Measurements from ENCODE around the gene PAPOLB.

PAPOLB gene

GRCh38 chr7:4816419-4817080 lies 45.3 kb downstream of the PAPOLB start:
- Mint-ChIP-seq H3K4me3 (no peak overlapping the region), H3K4me1 (no peaks in the 10 kb centered on the region), H3K27ac (no peak overlapping the region), H3K36me3 (no peaks in the 10 kb centered on the region), H3K27me3 (peaks cover 35% of the 10 kb centered on the region), H3K9me3 (peaks cover 5% of the 10 kb centered on the region)
- CTCF ChIA-PET, result interaction anchor here (1.2 kb wide), 1 partner anchor 18 kb away, joined by 3 read pairs; no protein-coding TSS in a partner anchor
- DNase-seq, result no peak

- Mint-ChIP-seq H3K27ac (no peak overlapping the region), H3K4me3 (no peak overlapping the region), H3K4me1 (no peaks in the 10 kb centered on the region), H3K27me3 (peaks cover 35% of the 10 kb centered on the region), H3K9me3 (peaks cover 5% of the 10 kb centered on the region), H3K36me3 (no peaks in the 10 kb centered on the region)
- no peak for DNase-seq
- CTCF ChIA-PET, result interaction anchor here (1.3 kb wide), 1 partner anchor 18 kb away, joined by 3 read pairs; no protein-coding TSS in a partner anchor
Observed at GRCh38 chr7:4815609-4816418, 46.0 kb downstream of the PAPOLB start.

GRCh38 chr7:4815121-4815520 lies 46.7 kb downstream of the PAPOLB start:
- DNase-seq, result no peak
- H3K36me3 Mint-ChIP-seq, result no peaks in the 10 kb centered on the region
- H3K4me3 Mint-ChIP-seq, result no peak overlapping the region
- peaks cover 41% of the 10 kb centered on the region for H3K27me3 Mint-ChIP-seq
- CTCF ChIA-PET, result interaction anchor here (1.3 kb wide), 1 partner anchor 17 kb away, joined by 3 read pairs; no protein-coding TSS in a partner anchor
- no peak overlapping the region for H3K27ac Mint-ChIP-seq
- peaks cover 5% of the 10 kb centered on the region for H3K9me3 Mint-ChIP-seq
- peaks cover 3% of the 10 kb centered on the region for H3K4me1 Mint-ChIP-seq

GRCh38 chr7:4814433-4814832 lies 47.4 kb downstream of the PAPOLB start:
- peaks cover 3% of the 10 kb centered on the region for H3K4me1 Mint-ChIP-seq
- peaks cover 5% of the 10 kb centered on the region for H3K9me3 Mint-ChIP-seq
- no peak overlapping the region for H3K4me3 Mint-ChIP-seq
- no peaks in the 10 kb centered on the region for H3K36me3 Mint-ChIP-seq
- DNase-seq, result no peak
- CTCF ChIA-PET, result interaction anchor here (1.3 kb wide), 1 partner anchor 16 kb away, joined by 3 read pairs; no protein-coding TSS in a partner anchor
- peaks cover 40% of the 10 kb centered on the region for H3K27me3 Mint-ChIP-seq
- no peak overlapping the region for H3K27ac Mint-ChIP-seq

- DNase-seq, result no peak
- CTCF ChIA-PET, result interaction anchor here (0.7 to 1.0 kb wide), 3 partner anchors 9 to 21 kb away, joined by 3 to 4 read pairs (median 4); no protein-coding TSS in a partner anchor
- Mint-ChIP-seq H3K36me3 (no peaks in the 10 kb centered on the region), H3K4me1 (peaks cover 7% of the 10 kb centered on the region), H3K9me3 (peaks cover 5% of the 10 kb centered on the region), H3K4me3 (no peak overlapping the region), H3K27me3 (peaks cover 67% of the 10 kb centered on the region), H3K27ac (no peak overlapping the region)
Observed at GRCh38 chr7:4809666-4810065, 52.2 kb downstream of the PAPOLB start.

GRCh38 chr7:4809091-4809591 lies 52.7 kb downstream of the PAPOLB start:
- peaks cover 64% of the 10 kb centered on the region for H3K27me3 Mint-ChIP-seq
- DNase-seq, result peak; percentile 32
- no peak overlapping the region for H3K27ac Mint-ChIP-seq
- H3K36me3 Mint-ChIP-seq, result no peaks in the 10 kb centered on the region
- peak overlapping the region; percentile 50 for H3K4me3 Mint-ChIP-seq
- peaks cover 5% of the 10 kb centered on the region for H3K9me3 Mint-ChIP-seq
- CTCF ChIA-PET, result interaction anchor here (0.7 to 1.0 kb wide), 2 partner anchors 9 to 21 kb away, joined by 4 read pairs; no protein-coding TSS in a partner anchor
- H3K4me1 Mint-ChIP-seq, result peaks cover 7% of the 10 kb centered on the region

GRCh38 chr7:4808565-4808964 lies 53.3 kb downstream of the PAPOLB start:
- no peaks in the 10 kb centered on the region for H3K36me3 Mint-ChIP-seq
- no peak overlapping the region for H3K4me3 Mint-ChIP-seq
- CTCF ChIA-PET, result no interaction called here
- H3K4me1 Mint-ChIP-seq, result peaks cover 7% of the 10 kb centered on the region
- H3K9me3 Mint-ChIP-seq, result peaks cover 5% of the 10 kb centered on the region
- peaks cover 61% of the 10 kb centered on the region for H3K27me3 Mint-ChIP-seq
- no peak for DNase-seq
- no peak overlapping the region for H3K27ac Mint-ChIP-seq

- peaks cover 7% of the 10 kb centered on the region for H3K4me1 Mint-ChIP-seq
- CTCF ChIA-PET, result interaction anchor here (1.1 kb wide), 1 partner anchor 10 kb away, joined by 3 read pairs; no protein-coding TSS in a partner anchor
- H3K9me3 Mint-ChIP-seq, result peaks cover 2% of the 10 kb centered on the region
- no peaks in the 10 kb centered on the region for H3K36me3 Mint-ChIP-seq
- no peak overlapping the region for H3K27ac Mint-ChIP-seq
- peaks cover 56% of the 10 kb centered on the region for H3K27me3 Mint-ChIP-seq
- no peak for DNase-seq
- H3K4me3 Mint-ChIP-seq, result no peak overlapping the region
Observed at GRCh38 chr7:4808026-4808425, 53.8 kb downstream of the PAPOLB start.
